ENCODE results near the gene SDK2. TPM values are rescaled to one million over a fixed set of nuclear protein-coding genes. Genes with fewer than 3 reads are reported as not detected.

The SDK2 gene
- total and polyA plus RNA-seq, 11 donors = 0.84 to 4.0 (median 2.6) TPM

DNA sequence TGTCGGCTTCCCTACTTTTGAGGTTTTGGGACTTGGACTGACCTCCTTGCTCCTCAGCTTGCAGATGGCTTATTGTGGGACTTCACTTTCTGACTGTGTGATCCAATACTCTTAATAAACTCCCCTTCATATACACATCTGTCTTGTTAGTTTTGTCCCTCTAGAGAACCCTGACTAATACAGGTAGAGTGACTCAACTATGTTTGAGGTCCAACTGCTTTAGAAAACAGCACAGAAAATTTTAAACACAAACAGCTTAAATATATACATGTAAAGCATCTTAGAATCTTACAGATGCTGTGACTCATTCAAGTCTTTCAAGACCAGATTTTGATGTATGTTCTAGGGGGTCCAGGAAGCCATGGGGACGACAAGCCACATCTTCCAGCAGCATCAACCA lies 11.7 kb downstream of the SDK2 start:
- 87 to 92% (median 89%) methylated on average over 2 of the region's 2 CpGs for WGBS, 4 donors

DNA sequence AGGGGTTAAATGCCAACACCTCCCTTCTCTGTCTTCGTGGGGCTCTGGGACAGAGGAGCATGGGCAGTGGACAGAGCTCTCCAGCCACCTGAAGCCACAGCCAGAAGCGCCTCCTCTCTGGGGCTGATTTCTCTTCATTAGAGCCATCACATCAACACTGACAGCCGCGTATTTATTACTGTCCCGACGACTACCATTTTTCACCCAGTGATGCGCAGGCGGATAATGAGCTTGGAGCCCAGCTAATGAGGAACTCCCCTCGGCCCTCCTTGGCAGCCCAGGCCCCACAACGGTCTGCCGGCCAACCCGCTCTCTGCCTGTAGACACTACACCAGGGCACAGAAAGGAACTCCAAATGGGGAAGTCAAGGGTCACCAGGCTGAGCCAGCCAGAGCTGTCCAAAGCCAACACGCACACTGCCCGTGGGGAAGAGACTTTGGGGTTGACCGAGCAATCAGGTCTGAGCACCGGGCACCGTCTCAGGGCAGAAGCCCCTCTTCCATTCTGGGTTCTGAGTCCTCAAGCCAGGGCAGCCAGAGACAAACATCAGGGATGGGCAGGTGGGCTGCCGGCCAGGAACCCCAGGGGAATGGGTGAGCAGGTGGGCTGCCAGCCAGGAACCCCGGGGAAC lies 13.2 kb downstream of the SDK2 start:
- no peak for ATAC-seq
- peaks cover 0 to 2% (median 0%) of the 10 kb centered on the region in 12 donors for H3K4me1 ChIP-seq
- no peaks in the 10 kb centered on the region for H3K9me3 ChIP-seq
- H3K27me3 ChIP-seq = no peaks in the 10 kb centered on the region
- intact Hi-C loops (cut with DNase I) = no loop called here
- H3K27ac ChIP-seq = no peak overlapping the region
- 81 to 91% (median 87%) methylated on average over 17 to 19 of the region's 19 CpGs for WGBS, 4 donors
- H3K4me3 ChIP-seq = no peak overlapping the region
- no peak for TF ChIP-seq POLR2A (IDR thresholded peaks at IDR 0.05)
- TF ChIP-seq, protein P1, sequence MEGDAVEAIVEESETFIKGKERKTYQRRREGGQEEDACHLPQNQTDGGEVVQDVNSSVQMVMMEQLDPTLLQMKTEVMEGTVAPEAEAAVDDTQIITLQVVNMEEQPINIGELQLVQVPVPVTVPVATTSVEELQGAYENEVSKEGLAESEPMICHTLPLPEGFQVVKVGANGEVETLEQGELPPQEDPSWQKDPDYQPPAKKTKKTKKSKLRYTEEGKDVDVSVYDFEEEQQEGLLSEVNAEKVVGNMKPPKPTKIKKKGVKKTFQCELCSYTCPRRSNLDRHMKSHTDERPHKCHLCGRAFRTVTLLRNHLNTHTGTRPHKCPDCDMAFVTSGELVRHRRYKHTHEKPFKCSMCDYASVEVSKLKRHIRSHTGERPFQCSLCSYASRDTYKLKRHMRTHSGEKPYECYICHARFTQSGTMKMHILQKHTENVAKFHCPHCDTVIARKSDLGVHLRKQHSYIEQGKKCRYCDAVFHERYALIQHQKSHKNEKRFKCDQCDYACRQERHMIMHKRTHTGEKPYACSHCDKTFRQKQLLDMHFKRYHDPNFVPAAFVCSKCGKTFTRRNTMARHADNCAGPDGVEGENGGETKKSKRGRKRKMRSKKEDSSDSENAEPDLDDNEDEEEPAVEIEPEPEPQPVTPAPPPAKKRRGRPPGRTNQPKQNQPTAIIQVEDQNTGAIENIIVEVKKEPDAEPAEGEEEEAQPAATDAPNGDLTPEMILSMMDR (IDR thresholded peaks at IDR 0.05) = no peak
- no peak for DNase-seq
- no peaks in the 10 kb centered on the region for H3K36me3 ChIP-seq

More for the DNA sequence above, 11.7 kb downstream of the SDK2 start:
- Histone ChIP-seq H3K9me3 (no peaks in the 10 kb centered on the region), H3K27ac (no peak overlapping the region), H3K27me3 (no peaks in the 10 kb centered on the region), H3K4me3 (no peak overlapping the region), H3K36me3 (no peaks in the 10 kb centered on the region), H3K4me1 (no peaks in the 10 kb centered on the region)
- intact Hi-C loops (cut with DNase I) = no loop called here
- DNase-seq (no peak), ATAC-seq (no peak)
- TF ChIP-seq, protein P1 (IDR thresholded peaks at IDR 0.05) = no peak
- TF ChIP-seq POLR2A (IDR thresholded peaks at IDR 0.05) = no peak

DNA sequence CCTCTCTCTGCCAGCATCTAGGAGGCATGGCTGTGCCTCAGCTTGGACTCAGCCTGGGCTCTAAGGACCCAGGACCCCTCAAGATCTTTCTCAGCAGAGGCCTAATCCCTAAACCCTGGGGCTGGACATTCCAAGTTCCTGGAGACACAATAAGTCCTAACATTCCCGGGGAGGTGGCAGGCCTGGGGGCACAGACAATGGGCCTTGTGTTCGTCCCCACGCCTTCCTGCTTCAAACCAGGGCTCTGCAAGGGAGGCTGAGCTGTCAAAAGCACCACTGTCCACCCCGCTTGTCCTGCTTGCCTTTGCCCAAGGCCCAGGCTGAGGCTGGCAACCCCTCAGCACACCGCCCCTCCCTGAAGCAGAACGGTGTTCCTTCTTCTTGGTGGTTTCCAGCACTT lies 13.7 kb downstream of the SDK2 start:
- no peak for DNase-seq
- H3K4me3 ChIP-seq = no peak overlapping the region
- intact Hi-C loops (cut with DNase I) = no loop called here
- H3K36me3 ChIP-seq = no peaks in the 10 kb centered on the region
- TF ChIP-seq, protein P1 (IDR thresholded peaks at IDR 0.05) = no peak
- TF ChIP-seq POLR2A (IDR thresholded peaks at IDR 0.05) = no peak
- H3K27me3 ChIP-seq = no peaks in the 10 kb centered on the region
- WGBS, 4 donors = 86 to 100% (median 90%) methylated on average over 1 to 6 of the region's 6 CpGs
- no peak for ATAC-seq
- H3K4me1 ChIP-seq = peaks cover 0 to 5% (median 0%) of the 10 kb centered on the region in 12 donors
- H3K27ac ChIP-seq = no peak overlapping the region
- no peaks in the 10 kb centered on the region for H3K9me3 ChIP-seq

DNA sequence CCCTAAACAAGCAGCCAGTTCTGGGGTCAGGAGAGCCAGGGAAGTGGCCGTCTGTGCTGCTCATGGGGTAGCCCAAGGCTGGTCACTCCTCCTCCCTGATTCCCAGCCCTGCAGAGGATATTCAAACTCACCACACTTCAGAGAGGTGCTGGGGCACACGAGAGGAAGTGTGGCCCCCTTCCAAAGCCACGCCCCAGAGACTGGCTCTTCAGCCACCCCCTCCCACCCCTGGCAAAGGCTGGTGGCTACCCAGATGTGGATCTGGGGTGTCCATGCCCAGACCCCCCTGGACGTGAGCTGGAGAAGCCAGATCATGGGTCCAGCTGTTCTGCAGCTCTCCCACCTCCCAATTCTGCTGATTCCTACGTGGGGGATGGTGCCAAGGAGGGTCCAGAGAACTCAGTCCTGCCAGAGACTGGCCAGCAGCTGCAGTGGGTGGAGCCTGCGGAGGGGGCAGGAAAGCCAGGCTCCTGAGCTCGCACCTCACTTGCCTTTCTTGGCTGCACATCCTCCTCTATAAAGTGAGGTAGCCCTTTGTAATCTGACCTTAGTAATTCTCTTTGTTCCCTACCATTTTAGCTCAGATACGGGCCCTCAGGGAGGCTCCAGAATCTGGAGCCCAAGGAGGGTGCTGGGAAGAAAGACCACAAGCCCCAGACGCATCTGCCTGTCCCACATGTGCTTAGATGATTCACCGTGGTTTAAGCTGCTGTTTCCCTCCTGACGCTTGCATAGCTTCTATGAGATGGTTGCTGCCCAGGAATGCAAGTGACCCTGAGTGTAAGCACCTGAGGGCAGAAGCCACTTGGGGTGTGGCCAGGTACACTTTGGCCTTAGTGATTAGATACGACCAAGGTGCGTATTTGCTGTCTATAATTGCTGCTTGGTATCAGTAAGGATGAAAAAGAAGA lies 15.3 kb downstream of the SDK2 start:
- Histone ChIP-seq H3K4me3 (no peak overlapping the region), H3K9me3 (no peaks in the 10 kb centered on the region), H3K36me3 (no peaks in the 10 kb centered on the region), H3K27ac (no peak overlapping the region), H3K27me3 (no peaks in the 10 kb centered on the region), H3K4me1 (peaks cover 0 to 5% (median 0%) of the 10 kb centered on the region in 12 donors)
- TF ChIP-seq POLR2A (IDR thresholded peaks at IDR 0.05) = no peak
- TF ChIP-seq, protein P1 (IDR thresholded peaks at IDR 0.05) = no peak
- ATAC-seq (no peak), DNase-seq (peak in 1 of 5 donors; percentile 18)
- WGBS, 4 donors = 78 to 86% (median 81%) methylated on average over 12 to 13 of the region's 13 CpGs
- intact Hi-C loops (cut with DNase I) = no loop called here
